GM18907 (cell line): Measurements from ENCODE around the gene CADM1.

Experiments used
- ATAC-seq: cut with Tn5 transposase; IDR thresholded peaks from one replicate; pipeline ENCODE4 v1.9.1; 2021; ENCODE audit warnings: mild to moderate bottlenecking, moderate library complexity; ENCODE audit not compliant: unreplicated experiment

Gene CADM1

DNA sequence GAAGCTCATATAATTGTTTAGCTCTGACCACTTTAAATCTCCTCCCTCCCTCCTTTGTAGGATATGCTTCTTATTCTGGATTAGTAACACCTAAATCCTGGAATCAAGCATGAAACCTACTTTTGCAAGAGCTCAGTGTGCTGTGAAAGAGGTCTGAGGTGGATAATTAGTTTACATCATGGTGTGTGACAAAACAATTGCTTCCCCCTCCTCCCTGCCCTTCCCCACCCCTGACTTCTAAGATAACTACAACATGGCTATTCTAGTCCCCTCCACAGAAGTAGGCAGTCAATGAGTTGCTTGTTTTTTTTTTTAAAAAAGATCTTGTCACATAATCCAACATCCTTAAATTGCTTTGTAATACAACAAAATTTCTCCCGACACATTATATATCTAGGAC lies 314.0 kb downstream of the CADM1 start:
- no peak for ATAC-seq

DNA sequence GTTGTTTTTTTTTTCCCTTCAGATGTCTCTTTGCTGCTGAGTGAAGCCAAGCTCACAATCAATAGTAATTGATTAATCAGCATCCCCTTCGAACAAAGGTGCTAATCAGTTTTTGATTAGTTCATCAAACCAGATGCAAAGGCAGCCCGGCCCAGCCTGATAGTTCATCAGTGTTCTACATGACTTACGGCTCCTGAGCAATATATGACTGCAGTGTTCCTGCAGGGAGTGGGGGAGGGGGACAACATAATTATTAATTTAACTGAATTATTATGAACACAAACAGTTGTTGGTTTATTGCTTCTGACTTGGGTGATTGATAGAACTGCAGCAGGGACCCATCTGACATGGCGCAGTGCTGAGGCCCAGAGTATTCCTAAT lies 315.3 kb downstream of the CADM1 start:
- no peak for ATAC-seq

DNA sequence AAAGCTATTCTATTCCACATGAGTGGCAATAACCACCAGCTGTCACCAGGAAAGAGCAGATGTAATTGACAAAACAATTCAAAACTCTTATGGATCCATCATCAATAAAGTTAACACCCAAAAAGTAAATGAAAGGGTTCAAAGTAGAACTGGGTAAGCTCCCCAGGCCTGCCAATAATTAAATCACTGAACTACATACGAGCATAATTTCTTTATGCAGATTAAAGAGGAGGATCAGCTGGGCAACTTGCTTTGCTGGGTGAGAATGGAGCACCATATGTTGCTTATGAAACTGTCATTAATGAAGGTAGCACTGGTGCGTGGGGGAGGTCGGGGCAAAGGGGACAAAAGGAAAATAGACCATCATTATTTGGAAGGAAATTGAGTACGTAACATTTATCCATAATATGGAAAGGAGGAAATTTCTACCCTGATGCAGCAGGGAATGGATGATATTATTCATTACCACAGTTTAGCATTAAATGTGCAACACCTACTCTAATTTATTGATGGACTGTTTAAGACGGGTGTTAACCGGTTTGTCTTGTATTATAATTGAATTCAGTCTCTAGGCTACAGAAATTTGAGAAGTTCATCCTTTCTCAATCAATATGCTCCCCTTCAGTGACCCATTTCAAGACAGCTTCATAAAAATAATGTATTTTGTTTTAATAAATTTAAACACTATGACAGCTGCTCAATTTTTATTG lies 315.9 kb downstream of the CADM1 start:
- no peak for ATAC-seq

DNA sequence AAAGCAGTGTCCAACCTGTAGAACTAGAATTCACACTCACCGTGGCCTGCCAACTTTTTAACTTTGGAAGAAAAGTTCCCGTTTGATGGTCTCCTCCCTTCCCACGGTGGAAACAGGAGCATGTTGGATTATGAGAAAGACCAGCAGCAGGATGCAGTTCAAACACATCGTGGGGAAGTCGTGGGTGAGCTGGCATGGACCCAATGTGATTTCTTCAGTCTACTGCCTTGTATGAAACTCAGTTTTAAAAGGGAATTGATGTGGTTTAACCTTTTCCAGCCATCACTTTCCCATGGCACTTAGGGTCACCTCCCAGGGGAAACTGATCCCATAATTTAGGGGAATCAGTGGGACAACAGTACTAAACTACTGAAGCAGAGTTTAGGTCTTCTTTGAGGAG lies 318.3 kb downstream of the CADM1 start:
- ATAC-seq = no peak

DNA sequence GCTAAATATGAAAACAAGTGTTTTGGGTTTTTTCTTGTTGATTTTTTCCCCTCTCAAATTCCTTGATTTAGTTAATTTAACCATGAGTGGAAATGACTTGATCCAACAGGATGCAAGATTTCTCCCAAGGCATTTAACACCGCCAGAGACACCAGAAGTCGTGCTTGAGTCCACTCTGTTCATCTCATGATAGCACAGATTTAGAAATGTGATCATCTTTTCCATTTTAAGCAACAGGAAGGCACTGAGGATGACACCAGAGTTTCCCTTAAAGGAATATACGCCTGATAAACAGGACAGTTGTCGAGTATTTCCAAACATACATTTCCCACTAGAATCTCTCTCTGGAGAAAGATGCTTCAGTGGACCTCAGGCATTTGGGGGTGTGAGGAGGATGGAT lies 318.7 kb downstream of the CADM1 start:
- no peak for ATAC-seq

DNA sequence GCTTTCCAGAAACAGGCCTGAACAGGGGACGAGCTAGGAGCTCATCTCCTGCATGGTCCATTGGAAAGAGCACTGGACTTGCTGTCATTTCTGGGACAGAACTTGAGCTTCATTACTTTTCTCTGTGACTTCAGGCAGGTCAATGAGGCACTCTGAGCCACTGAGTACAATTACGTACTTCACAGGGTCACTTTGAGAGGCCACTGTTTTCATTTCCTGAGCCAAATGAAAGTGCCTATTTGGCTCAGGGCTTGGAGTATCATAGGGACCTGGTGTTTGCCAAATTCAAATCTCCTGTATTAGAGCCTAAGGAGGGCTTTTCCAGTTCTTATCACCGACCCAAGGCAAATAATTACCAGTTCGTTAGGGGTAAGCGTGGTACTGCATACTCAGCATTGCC lies 319.3 kb downstream of the CADM1 start:
- ATAC-seq = no peak

DNA sequence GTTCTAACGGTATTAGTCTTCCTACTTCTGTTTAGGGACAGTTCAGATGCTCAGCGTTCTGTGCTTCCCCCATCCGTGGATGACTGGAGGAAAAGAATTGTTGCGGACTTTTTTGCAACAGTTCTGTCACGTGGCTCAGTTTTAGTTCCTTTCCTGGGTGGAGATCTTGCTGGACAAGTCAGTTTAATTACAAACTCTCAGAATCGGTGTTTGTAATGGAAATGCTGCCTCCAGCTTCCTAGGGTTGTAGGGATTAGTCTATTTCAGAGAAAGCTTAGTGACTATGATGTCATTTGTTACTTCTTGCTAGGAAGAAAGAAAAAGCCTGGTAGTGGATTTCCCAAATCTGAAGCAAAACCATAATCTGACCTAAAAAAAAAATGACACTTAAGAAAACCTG lies 320.4 kb downstream of the CADM1 start:
- no peak for ATAC-seq

DNA sequence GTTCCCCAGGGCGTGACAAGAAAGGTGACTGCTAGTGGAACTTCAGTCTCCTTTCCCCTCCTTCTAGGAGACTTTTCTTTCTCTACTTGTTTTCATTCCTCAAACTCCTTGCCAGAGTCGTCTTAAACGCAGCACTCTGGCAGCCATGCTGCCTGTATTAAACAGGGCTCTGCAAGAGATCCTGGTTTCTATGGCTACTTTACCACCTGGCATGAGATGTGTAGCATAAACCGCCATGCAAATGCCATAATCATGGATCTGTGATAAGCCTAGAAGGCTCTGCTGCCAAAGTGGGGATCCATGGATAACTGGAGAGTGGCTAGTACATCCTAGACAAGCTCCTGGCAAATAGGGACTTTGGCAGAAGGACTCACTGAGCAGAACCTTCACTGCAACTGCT lies 321.1 kb downstream of the CADM1 start:
- no peak for ATAC-seq

DNA sequence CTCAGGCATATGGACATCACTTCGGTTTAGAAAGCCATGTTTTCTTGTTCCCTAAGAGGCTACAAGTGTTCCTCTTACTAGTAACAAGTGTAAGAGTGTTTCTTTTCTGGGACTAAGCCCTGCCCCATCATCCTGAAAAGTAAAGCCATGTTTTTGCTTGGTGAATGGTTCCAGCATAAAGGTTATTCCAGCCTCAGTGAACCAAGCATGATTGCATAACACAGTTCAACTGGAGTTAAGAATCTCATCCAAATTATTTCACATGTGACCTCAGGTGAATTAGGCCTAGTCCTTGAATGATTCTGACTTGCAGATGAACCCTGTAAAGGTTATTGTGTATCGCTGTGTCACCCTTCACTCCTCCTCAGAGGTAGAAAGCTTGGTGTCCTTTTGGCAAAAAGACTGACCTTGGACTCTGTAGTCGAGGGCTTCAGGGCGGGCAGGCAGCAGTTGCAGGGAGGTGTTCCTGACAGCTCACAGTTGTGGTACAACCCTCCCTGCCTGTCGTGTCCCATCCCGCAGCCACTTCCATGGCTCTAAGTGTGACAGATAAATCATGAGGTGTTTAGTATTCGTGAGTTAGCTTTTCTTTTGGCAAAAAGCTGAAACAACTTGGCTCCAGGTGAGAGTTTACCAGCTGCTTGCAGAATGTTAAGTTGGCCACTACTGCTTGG lies 321.8 kb downstream of the CADM1 start:
- no peak for ATAC-seq

DNA sequence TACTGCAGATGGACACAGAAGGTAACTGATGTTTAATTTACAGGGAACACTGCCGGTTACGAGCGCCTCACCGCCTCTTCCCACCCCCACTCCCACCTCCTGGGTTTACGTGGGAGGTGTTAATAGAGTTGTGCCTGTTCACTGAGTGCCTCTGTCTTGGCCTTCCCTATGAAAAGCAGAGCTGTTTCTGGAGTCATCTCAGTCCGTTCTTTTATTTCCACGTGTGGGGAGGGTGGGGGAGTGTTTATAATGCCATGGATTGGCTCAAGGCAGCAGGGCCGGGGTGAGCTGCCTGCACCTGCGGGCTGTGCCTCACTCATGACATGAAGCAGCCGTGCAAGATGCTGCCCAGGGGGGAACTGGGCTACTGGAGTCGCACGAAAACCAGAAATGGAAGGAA lies 322.7 kb downstream of the CADM1 start:
- ATAC-seq = no peak

DNA sequence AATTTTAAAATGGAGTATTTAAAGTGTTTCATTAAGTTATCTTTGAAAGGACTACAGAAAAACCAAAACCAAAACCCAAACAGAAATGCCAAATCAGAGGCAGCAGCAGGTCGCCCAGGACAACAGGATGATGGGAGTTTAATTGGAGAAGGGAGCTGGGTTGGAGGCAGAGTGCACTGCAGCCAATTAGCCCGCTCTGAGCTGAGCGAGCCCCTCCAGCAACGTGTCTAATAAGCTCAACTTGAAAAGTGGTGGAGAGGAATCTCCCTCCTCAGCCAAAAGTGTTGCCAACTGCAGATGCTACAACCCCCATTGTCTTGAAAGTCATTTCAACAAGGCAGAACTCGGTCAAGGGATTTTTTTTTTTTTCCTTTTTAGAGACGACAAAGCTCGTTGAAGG lies 323.9 kb downstream of the CADM1 start:
- no peak for ATAC-seq

DNA sequence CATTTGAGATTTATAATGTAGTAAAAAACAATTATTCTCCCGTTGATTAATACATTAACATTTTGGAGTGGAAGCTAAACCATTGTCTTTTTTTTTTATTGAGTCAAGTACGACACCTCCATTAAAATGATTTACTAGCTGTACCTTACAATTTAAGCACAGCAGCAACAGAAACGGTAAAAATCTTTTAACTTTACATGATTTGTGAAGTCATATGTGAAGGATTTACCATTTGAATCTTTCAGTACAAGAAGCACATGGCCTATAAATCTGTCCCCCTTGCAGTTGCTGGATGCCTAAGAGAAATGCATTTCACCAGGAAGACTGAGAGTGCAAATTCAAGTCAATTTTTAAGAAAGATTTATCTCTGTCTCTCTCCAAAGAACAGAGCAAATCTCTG lies 324.6 kb downstream of the CADM1 start:
- no peak for ATAC-seq

DNA sequence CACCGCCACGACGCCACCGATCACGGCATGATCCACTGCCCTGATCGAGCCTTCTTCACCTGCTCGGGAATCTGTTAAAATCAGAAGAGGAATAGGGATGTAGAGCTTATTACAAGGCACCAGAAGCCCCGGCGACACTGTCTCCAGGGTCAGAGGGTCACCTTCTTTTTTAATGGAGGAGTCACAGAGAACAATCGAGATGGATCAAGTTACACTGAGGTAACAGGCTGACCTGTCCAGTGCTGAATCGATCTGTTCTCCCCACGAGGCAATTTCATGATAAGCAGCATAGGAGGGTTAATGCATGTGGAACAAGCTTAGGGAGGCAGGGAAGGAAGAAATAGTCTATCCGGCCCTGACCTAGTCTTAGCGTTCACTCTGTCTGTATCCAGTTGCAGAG lies 325.5 kb downstream of the CADM1 start:
- no peak for ATAC-seq

DNA sequence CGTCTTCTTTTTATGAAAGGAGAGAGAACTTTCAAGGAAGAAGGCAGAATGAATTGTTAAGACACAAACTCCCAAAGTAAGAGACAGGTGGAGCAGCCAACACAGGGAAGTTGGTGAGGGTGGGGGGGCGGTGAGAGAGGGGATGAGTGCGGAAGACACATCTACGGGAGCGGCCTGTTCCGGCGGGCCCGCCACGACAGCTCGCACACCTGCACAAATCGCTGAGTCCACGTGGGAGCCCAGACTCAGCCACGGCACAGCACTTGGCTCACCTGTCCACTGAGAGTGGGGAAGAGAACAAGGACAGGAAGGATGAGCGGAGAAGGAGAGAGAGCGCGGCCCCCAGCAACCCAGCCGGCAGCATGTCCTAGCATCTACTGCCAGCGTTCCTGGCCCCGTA lies 331.1 kb downstream of the CADM1 start:
- no peak for ATAC-seq

DNA sequence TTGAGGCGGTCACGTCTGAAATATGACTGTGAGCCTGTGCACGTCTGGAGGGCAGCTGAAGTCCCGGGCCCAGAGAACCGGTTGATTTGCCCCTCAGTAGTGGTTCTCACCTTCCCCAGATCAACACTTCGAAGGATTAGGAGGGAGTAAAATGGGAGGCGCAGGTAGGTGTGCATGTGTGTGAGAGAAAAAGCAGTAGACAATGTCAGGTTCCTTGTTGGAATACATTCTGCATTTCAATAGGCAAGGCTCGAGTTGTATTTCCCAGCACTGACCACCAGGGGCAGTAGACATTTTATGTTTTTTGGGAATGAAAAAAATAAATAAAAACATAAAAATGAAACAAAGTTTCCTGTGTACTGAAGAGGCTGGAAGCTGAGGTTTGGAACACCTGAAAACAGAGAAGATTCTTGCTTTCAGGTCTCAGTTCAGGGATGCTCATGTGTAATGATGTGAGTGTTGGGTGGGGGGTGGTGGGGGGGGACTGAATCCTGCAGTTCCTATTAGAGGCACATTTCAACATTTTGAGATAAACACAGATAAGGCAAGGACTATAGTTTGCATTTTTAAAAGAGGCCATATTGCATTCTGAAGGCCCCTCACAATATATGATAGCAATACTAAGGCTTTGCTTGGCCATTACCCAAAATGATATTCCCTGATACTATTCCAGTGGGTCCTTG lies 333.9 kb downstream of the CADM1 start:
- ATAC-seq = no peak

DNA sequence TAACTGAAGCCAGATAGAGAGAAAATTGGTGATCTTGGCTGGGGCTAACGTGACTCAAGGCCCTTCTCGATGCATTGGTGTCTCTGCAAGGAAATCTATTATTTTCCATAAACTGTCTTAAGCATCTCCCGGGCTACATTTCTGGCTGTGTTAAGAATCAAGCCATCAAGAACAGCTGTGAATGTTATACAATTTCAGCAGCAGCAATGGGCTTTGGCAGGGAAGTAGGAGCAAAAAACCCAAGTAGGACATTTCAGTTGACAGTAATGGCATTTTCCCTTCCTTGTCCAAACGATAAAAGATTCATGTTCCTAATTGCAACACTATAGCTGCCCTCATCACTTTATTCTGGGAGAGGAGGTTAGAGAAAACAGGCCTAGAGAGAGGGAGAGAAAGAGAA lies 335.0 kb downstream of the CADM1 start:
- ATAC-seq = no peak

DNA sequence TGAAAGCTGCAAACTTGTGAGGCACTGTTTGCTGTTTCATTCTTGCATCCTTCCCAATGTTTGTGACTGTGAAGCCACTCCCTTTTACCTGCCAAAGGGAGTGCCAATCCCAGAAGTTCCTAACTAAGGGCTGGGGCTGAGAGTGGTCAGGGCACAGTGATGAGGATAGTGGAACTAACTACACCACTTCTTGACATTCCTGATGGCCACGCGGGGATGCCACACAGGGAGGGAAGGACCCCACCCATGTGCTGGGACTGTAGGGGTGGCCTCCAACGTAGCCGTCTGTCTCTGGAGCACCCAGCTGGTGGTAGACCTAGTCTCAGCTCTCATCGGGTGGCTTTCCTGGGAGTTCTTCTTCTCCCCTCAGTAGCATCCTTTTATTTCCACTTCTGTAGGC lies 335.5 kb downstream of the CADM1 start:
- no peak for ATAC-seq

DNA sequence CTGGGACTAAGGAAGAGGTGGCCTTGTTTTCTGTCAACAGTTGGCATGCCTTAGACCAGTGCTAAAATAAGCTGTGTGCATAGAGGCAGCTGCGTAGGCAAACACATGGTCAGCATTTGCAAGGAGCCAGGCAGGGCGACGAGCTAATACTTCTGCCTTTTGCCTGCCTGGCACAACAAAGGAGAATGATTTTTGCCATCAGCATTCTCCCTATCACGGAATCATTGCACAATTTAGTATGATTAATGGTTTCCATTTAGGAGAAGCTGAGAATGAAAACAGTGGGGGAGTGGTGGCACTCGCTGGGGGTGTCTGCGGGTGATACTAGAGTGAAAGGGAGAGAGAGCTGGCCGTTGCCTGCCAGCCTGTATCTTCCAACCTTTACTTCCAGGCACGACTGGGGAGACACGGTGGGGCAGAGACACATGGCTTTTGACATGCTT lies 336.0 kb downstream of the CADM1 start:
- ATAC-seq = no peak

DNA sequence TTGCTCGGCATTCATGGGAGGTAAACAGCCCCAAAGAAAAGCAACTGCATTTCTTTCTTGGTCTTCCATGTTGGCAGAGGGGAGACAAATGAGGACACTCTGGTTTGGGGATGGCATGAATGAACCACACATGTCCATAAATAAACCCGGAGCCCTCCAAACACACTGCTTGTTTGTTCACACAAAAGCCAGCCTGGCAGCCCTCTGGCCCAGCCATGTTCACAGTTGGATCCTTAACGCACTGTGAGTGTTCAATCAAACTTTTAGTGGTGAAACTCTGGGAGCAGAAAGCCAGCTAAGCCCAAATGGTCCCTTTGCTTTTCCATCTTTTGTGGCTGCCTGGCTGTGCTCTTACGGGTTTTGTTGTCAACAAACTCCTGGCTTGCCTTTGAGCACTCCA lies 336.8 kb downstream of the CADM1 start:
- ATAC-seq = no peak

DNA sequence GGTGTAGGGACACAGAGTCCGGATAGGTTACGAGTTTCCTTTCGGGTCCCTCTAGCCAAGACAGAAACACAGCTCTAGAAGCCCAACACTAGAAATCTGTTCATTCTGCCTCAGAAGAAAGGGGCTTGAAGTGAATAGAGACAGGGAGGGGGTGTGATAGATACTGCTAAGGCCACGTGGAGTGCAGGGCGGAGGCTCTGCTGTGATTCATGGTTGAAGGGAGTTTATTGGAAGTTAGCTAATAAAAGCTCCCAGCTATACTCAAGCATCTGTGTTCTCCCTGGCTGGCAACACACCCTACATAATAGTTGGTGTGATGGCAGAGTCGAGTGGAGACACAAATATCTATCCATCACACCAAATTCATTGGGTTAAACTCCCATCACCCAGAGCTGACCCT lies 337.4 kb downstream of the CADM1 start:
- no peak for ATAC-seq

DNA sequence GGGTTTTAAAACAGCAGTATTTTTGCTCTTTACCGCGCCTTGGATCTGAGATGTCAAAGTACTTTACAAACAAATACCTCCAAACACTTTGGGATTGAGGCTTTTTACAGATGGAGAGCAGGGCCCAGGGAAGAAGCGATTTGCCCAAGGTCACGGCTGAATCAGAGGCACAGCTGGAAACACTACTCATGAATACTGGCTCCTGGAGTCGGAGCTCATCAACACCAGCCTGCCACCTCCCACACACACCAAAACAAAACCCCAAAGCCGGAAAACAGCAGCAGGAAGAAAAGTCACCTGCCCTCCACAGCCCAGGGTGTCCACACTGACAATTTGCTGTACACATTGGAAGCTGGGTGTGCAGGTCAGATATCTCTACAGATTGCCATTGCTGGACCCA lies 339.4 kb downstream of the CADM1 start:
- ATAC-seq = no peak

DNA sequence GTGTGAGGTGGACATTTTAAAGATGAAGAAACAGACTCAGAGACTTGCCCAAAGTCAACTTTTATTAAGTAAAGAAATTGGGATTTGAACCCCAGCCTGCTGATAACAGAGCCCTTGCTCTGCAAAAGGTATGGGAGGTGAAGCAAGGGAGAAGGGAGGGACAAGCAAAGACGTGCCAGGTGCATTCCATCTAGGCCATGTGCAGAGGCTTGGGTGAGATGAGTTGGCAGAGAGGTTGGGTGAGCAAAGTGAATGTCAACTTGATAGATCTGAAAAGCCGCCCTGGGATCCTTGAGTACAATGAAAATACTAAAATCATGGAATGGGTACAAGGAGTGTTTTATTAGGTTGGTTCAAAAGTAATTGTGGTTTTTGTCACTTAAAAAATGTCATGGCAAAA lies 341.3 kb downstream of the CADM1 start:
- no peak for ATAC-seq
